GM18873 (cell line): Measurements from ENCODE around the gene RITA1.

Experiments used
- ATAC-seq: cut with Tn5 transposase; IDR thresholded peaks from one replicate; pipeline ENCODE4 v1.9.1; 2021; ENCODE audit warnings: mild to moderate bottlenecking, moderate library complexity, moderate number of reproducible peaks; ENCODE audit not compliant: unreplicated experiment, low FRiP score

RITA1 gene

DNA sequence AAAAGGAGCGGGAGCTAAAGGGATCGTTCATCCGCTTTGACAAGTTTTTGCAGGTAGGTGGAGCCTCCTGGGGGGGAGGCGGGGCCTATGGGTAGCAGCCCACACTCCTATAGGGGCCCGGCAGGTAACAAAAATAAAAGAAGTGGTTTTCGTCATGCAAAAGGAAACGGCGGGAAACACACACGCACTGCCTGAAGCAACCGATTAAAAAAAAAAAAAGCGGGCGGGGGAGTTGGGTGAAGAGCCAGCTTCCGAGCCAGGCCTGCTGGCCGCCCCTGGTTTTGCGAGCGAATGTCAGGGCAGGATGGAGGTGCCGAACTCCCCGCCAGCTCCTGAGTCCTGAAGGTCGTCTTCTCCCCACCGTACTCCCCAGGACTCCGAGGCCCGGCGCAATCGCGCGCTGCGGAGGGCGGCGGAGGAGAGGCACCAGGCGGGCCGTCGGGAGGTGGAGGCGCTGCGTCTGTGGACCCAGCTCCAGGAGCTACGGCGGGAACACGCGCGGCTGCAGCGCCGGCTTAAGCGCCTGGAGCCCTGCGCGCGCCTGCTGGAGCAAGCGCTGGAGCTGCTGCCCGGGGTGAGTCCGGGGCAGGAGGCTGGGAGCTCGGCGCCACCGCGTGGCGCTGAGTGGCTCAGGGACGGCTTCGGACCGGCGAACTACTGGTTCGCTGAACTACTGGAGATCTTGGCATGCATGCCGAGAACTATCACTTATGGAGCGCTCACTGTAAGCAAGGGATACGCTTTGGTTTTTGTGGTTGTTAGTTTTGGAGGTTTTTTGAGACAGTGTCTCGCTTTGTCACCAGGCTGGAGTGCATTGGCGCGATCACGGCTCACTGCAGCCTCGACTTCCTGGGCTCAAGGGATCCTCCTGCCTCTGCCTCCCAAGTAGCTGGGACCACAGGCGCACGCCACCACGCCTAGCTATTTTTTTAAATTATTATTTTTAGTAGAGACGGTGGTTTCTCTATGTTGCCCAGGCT is 32.4 kb upstream of the RITA1 start:
- ATAC-seq, result no peak

DNA sequence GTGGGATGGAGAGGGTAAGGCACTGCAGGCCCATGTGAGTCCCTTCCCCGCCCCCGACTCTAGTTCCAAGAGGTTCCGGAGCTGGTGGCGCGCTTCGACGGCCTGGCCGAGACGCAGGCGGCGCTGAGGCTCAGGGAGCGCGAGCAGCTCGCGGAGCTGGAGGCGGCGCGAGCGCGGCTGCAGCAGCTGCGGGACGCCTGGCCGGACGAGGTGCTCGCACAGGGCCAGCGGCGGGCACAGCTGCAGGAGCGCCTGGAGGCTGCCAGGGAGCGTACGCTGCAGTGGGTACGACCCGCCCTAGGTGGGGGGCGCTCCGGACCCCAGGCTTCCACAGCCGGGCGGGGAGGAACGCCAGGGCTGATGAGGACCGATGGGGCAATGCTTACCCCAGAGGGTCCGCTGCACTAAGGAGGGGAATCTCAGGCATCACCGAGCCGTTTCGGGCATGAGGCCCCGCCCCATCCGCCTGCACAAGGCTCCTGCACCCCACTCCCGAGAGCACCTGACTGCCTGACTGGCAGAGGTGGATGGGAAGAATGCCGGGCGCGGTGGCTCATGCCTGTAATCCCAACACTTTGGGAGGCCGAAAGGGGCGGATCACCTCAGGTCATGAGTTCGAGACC is 31.1 kb upstream of the RITA1 start:
- ATAC-seq, result no peak

DNA sequence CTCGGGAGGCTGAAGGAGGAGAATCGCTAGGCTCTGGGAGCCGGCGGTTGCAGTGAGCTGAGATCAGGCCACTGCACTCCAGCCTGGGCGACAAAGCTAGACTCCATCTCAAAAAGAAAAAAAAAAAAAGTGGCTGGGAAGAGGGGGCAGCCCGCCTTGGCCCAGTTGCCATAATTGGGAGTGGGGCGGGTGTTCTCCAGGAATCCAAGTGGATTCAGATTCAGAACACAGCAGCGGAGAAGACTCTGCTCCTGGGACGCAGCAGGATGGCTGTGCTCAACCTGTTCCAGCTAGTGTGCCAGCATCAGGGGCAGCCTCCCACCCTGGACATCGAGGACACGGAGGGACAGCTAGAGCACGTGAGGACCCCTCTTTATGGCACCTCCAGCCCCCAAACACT is 30.5 kb upstream of the RITA1 start:
- ATAC-seq, result no peak

DNA sequence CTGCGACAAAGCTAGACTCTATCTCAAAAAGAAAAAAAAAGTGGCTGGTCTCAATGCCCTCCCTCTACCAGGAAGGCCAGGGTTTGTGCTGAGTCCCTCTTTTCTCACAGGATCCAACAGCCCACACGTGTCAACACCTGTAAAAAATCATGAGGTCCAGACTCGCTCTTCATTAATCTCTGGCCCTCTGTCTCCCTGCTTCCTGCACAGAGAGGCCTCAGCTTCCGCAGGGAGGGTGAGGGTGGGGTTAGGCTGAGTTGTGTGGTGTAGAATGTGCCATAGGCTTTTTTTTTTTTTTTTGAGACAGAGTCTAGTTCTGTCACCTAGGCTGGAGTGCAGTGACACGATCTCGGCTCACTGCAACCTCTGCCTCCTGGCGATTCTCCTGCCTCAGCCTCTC is 29.9 kb upstream of the RITA1 start:
- ATAC-seq, result no peak

DNA sequence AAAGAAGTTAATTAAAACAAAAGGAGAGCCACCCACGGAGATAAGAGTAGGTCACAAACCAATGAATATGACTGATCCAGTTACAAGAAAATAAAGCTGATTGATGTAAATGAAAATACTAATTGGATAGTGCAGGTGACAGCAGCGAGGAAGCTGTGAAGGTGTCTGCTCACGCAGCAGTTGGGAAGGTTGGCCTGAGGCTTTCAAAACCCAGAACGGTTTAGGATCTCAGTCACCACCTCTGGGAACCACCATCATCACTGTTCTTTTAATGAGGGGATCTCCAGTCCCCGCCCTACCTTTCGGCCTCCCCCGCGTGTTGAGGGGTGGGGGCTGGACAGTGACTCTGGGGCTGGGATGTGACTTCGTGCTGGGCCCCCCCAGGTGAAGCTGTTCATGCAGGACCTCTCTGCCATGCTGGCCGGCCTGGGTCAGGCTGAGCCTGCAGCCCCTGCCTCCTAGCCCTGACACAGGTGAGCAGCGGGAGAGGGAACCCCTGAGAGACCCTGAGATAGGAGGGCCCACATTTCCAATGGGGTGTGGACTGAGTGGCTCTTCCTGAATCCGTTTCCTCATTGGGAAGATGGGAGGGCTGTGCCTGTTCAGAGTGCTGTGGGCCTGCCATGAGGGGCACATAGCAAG is 28.2 kb upstream of the RITA1 start:
- no peak for ATAC-seq

DNA sequence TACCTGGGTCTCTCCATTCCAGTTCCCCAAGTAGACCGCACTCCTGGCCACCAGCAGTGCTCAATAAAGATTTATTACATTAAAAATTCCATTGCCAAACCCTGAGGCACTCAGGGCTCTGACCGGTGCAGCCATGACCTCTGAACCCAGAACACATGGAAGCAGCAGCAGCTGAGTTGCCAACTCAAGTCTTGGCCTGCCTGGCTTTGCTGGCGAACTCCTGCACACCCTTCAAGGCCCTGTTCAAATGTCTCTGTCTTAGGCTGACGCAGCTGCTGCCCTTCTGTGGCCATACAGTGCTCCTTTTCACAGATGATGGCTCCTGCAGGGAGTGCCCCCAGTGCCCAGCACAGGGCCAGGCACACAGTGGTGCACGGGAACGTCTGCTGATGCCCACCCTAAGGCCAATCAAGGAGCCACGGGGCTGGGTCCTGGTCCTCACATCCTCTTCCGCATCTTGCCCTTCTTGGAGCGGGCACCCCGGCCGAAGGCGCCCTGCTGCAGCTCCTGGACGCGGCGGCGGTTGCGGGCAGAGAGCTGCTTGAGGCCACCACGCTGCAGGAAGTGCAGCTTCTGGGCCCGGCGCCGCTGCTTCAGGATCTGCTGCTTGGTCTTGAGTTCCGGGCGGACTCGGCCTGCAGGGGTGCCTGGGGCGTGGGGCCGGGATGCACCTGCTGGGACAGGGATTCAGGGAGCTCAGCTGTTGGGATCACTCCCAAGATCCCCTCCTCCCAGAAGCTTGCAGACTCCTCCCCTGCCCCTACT is 26.9 kb upstream of the RITA1 start:
- no peak for ATAC-seq

DNA sequence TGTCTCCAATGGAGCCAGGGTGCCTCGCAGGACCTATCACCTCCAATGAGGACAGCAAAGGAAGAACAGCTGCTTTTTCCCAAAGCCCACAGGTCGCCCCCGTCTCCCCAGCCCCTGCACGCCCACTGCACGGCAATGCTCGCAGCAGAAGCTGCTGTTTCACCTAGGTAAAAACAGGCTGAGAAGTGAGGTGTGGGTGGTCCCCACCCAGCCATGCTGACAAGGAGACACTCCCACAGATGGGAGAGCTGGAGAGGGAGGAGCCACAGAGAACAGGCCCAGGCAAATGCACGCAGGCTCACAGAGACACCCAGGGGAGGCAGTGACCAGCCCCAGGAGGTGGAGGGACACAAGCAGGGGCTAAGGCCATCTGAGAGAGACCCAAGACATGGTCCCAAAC is 25.6 kb upstream of the RITA1 start:
- ATAC-seq, result no peak

DNA sequence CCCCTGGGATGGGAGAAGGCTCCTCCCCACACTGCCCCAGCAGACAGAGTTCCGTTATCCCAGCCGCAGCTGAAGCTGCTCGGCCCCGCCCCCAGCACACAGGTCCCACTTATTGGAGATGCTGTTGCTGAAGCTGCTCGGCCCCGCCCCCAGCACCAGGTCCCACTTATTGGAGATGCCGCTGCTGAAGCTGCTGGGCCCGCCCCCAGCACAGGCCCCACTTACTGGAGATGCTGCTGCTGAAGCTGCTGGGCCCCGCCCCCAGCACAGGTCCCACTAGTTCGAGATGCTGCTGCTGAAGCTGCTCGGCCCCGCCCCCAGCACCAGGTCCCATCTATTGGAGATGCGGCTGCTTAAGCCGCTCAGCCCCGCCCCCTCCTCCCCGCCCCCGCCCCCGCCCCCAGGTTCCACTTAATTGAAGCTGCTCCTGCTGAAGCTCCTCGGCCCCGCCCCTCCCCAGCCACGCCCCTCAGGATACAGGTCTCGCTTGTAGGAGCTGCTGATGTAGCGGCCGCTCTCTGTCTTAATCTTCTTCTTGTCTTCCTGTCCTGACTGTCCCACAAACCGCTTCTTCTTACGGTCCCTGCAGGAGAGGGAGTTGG is 24.0 kb upstream of the RITA1 start:
- ATAC-seq, result no peak

DNA sequence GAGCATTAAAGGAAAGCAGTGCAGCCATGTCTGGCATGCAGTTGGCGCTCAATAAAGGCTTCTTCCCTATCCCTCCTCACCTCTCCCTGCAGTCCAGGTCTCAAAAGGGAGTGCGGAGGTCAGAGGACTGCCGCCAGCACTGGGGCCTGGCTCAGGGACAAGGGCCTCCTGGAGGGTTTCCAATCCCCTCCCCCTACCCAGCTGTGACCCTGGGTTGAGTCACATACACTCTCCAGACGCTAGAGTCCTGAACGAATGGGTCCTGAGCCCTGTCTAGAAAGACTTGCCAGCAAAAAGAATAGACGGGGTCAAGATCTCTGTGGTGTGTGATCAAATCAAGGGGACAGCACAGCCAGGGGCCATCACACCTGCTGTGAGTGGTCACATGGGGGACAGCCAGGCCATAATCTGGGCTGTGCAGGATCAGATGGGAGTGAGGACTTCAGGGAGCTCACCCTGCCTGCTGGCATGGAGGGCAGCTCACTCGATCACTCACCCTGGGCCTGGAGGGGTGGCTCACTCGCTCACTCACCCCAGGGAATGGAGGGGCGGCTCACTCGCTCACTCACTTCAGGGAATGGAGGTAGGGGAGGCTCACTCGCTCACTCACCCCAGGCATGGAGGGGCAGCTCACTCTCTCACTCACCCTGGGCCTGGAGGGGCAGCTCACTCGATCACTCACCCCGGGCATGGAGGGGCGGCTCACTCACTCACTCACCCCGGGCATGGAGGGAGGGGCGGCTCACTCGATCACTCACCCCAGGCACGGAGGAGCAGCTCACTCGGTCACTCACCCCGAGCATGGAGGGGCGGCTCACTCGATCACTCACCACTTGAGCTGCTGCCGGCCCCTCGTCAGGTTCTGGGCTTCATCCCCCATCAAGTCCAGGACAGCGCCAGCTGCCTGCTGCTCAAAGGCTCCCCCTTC is 23.2 kb upstream of the RITA1 start:
- no peak for ATAC-seq

DNA sequence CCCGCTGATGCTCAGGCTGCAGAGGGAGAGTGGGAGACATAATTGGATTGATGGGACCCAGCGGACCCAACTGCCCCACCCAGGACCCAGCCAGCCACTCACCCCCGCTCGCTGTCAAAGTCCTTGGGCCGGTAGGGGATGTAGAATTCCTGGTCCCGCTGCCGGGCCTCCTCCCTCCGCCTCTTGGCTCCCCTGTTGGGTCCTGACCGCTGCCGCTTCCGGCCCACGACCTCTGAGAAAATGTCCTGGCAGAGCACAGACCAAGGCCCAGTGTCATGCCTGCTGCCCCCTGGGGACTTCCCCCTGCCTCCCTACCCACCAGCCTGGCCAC is 22.5 kb upstream of the RITA1 start:
- ATAC-seq, result no peak

DNA sequence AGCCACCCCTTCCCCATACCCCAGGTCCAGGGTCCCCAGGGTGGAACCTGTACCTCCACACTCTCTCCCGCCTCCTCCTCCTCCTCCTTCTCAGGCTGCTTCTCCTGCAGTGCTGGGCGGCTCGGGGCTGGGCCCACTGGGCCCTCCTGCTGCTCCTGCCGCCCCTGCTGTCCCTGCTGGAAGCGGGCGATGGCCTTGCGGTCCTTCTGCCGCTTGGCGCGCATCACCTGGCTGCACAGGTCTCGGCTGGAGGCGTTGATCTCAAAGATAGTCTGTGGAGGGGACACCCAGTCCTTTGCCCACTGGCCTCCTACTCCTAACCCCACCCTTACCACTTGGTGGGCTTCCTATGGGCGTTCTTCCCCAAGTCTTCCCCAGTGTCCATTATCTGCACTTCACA is 21.5 kb upstream of the RITA1 start:
- no peak for ATAC-seq

DNA sequence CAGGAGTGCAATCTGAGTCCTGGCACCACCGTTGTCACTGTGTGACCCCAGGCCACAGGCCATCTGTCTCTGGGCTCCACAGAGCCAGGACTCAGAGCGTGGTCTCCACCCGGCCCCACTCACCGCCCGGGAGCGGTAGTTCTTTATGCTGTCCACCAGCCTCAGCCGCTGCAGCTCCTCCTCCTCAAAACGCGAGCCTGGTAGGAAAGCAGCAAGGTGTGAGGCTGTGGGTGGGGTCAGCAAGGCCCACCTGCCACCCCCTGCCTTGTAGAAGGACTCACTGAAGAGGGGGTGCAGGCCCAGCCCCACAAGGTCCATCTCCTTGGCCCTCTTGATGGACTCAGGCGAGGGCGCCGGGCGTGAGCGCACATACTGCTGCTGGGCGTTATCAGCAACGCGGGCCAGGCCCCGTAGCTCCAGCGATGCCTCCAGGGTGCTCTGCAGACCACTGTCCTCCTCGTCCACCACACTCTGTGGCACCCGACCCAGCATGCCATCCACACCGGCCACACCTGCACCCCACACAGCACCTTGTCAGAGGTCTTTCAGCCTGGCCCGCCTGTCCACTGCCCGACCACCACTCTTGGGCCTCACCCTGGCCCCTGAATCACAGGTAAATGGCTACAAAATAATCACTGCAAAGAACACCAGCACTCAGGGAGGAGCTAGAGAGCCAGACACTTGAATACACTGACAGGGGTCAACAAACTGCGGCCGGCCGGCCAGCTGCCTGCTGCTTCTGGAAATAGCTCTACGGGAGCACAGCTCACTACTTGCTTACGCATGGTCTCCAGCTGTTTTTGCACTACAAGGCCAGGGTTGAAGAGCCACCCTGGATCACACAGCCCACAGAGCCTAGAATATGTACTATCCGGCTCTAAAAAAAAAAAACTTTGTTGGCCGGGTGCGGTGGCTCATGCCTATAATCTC is 19.7 kb upstream of the RITA1 start:
- ATAC-seq, result no peak

DNA sequence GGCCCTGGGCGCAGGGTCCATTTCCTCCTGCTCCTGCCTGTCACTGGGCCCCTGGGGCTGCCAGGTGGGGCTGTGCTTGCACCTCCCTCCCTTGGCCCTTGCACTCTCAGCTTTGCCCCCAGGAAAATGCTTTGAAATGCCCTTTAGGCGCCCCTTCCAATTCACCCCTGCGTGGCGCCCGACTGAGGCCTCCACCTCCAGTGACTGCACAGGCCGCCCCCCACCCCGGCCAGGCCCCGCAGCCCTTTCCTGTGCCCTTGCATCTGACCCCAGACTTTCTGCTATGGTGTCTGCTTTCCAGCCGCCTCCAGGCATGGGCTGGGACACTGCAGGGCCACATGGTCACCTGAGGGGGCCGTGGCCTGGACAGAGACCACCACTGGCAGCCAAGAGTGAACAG is 17.7 kb upstream of the RITA1 start:
- ATAC-seq, result no peak

DNA sequence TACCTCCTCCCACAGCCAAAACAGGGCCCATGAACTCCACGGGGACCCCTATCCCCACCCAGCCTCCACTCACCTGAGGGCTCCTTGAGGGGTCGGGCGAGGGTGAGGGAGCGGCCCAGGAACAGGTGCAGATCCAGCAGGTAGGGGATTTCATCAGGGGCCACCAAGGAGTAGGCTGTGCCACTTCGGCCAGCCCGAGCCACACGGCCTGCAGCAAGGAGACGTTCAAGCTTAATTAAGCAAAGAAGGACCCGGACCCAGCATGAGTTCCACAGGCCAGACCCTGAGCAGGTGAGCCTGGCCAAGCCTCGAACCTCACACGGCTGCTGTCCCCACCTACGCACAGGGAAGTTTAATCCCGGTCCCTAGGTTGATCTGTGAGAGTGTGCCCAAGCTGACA is 15.8 kb upstream of the RITA1 start:
- ATAC-seq, result no peak

DNA sequence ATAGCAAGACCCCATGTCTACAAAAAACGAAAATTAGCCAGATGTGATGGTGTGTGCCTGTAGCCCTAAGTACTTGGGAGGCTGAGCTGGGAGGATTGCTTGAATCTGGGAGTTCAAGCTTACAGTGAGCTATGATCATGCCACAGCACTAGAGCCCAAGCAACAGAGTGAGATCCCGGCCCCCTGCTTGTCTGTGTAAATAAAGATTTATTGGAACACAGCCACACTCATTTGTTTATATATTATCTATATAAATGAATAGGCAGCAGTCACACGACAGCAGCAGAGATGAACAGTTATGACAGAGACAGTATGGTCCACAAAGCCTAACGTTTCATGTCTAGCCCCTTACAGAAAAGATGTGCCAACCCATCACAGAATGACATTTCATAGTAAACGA is 15.1 kb upstream of the RITA1 start:
- no peak for ATAC-seq

DNA sequence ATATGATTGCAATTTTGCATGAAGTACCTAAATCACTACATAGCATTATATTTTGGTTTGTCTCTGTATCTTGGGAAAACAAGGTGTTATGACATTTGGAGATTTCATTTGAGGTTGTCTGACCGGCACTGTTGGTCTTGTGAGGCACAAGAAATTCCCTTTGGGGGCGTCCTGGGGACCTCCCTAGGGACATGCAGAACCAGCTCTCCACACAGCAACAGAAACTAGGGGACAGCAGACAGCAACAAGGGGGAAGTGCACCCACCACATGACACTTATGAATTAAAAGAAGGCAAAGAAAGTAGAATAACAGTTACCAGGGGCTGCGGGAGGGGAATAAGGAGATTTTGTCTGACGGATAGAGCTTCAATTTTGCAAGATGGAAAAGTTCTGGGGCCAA is 14.6 kb upstream of the RITA1 start:
- ATAC-seq, result no peak

DNA sequence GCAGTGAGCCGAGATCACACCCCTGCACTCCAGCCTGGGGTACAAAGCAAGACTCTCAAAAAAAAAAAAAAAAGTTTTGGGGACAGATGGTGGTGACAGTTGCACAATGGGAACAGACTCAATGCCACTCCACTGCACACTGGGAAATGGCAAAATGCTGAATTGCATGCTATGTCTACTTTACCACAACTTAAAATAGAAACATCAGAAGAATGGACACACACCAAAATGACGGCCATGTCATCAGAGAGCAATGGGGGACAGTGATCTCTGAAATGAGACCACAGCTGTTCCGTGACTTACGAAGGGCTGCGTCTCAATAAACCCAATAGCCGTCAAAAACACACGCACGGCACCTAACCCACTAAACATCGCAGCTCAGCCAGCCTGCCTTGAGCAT is 14.0 kb upstream of the RITA1 start:
- ATAC-seq, result no peak

DNA sequence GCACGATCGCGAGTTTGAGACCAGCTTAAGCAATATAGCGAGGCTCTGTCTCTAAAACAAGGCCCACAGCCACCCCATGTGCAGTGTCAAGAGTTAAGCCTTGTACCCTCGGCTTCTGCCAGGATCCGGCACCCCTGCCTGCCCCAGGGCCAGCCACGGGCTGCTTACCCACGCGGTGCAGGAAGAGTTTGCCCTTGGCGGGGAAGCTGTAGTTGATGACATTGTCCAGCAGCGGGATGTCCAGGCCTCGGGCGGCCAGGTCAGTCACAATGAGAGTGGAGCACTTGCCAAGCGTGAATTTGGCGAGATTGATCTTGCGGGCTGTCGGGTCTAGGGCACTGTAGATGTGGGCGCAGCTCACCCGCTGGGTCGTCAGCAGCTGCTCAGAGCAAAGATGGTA is 13.3 kb upstream of the RITA1 start:
- ATAC-seq, result no peak
